Measurements from ENCODE around the gene CDH13.

CDH13 gene

DNA sequence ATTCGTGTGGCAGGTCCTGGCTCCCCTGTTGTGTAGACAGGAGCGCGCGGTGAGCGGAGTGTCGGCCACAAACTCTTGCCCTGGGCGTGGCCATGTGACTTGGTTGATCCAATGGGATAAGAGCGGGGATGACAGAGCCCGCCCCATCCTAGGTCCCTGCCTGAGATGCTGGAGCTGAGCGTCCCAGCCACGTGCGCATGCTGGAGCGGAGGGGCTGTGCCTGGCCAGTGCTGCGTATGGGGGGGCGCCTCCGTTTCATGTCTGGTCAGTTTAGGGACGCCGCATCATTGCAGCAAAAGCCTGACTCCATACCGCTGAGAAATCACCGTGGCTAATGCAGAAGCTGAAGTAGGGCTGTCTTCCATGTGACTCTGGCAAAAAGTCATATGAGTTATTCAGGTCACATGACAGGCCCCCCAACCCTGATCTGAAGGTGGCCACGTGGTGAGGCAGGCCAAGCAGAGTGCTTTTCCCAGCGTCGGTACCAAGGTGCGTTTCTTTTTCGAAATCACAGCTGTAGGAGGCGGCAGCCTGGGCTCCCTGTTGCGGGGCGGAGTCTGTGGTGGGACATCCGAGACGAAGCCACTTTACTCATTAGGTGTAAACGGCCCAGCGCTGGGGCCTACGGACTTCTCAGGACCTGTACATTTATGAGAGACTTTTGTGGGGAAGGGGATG is 1203.5 kb downstream of the CDH13 start:
- DNase-seq (ENCODE audit: low read depth in 2 of 2), result no peak

DNA sequence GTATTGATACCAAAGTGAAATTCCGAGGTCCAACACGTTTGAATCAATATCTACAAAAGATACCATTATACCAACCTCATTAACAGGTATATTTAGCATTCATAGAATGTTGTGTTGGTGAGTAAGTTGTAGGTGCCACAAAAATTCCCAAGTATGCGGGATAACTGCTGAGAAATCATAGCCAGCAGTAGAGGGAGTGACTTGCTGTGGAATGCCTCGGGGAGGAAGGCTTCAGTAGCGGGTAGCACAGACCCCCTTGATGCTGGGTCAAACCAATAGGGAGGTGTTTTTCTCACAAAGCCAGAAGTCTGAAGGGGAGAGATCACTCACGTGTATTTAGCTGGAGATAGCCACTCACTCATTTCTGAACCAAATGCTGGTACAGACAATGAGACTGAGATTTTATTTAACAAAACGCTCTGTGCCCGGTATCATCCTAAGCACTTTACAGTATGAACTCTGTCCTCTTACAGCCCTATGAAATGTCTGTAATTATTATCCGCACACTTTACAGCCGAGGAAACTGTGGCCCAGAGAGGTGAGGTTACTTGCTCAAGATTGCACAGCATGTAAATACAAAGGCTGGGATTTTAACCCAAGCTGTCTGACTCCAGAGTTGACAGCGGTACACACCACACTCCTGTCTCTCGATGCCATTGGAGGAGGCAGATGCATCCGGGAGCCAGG is 1204.1 kb downstream of the CDH13 start:
- DNase-seq (ENCODE audit: low read depth in 2 of 2), result no peak

DNA sequence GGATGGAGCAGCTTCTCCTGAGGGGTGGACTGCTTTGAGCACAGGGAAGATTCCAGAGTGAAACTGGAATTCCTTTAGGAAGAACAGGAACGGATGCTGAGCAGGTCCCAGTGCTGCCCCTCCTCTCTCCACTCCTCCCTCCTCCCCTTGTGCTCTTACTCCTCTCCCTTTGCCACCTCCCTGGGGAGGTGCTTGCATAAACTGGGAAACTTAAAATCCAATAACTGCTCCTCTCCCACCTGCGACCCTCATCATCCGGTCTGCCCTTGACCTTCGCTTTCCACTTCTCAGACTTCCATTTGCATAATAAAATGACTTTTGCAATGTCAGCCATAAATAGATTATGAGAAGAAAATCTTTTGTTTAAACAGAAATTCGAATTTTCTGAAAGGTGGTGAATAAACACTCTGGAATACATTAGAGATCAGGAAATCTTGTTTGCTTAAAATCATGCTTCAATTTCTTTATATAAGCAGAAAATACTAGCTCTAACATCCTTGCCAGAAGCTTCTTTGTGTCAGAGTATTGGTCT is 1204.8 kb downstream of the CDH13 start:
- no peak for DNase-seq (ENCODE audit: low read depth in 2 of 2)

DNA sequence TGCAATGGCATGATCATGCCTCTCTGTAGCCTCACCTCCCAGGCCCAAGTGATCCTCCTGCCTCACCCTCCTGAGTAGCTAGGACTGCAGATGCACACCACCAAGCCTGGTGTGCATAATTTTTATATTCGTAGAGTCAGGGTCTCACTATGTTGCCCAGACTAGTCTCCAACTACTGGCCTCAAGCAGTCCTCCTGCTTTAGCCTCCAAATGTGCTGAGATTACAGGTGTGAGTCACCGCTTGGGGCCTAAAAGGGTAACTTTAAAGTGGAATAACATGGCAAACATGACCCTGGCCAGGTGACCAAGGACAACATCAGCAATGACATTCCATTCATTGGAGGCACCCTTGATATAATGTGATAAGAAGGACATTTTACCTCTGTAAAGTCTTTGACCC is 1207.2 kb downstream of the CDH13 start:
- no peak for DNase-seq (ENCODE audit: low read depth in 2 of 2)

DNA sequence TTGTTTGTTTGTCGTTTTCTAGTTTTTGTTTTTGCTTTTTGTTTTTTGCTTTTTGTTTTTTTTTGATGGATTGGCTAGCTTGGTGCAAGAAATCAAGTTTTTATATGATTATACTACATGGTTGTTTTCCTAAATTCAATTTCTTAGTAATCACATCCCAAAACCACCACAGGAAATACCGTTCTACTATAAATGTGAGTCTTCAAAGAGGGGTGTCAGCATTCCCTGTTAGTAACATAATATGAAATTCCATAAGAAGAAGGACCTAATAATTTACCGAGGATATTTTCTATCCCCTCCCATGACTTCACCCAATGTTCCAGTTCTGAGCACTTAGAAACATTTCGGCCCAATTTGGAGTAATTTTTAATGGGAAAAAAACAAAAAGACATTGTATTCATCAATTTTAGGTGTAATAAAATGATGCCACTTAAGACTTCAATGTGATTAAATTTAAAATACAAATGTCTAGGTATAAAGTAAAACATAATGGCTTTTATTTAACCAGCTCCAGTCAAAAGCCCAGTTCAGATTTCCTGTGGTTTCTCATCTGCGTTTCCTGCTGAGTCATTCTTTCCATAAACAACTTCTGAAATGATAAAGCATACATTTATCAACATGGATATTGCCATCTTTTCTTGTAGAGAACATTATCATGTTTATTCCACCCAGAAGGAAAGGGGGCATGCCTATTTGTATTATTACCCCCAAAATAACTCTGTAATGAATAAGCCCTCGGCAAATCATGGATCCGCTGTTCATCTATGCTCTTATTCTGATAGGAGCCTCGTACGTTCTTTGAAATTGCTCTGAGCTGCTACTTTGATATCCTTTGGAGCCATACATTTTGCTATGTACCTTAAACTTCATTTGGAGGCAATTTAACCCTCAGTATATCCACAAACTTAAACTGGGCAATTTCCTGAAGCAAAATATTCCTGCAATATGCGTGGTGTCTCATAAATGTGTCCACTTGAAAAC is 1209.1 kb downstream of the CDH13 start:
- no peak for DNase-seq (ENCODE audit: low read depth in 2 of 2)

DNA sequence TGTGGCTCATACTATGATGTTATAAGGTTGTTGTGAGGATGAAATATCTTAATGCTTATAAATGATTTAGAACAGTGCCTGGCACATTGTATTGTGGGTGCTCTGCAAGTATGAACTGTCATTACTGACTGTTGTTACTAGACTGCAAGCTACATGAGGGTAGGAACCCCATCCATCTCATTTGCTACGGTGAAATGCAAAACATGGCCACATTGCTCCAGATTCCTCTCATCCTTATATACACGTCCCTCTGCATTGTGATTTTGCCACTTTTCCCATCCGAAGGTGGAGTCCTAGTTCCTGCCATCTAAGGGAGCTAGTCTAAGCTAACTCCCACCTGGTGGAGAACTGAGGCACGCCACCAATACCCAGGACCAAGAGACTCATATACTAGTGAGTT is 1210.8 kb downstream of the CDH13 start:
- no peak for DNase-seq (ENCODE audit: low read depth in 2 of 2)

DNA sequence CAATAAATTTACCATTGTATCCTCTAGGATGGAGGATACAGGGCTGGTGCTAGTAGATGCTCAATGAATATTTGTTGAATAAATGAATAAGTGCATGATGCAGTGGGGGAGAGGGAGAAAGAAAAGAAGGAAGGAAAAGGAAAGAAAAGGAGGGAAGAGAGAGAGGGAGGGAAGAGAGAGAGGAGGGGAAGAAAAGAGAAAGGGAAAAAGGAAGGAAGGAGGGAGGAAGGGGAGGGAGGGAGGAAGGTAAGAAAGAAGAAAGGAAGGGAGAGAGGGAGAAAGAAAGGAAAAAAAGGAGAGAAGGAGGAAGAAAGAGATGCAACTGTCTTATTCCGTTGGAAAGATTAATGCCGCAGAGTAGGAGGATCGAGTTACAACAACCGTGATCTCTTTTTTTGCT is 1211.4 kb downstream of the CDH13 start:
- no peak for DNase-seq (ENCODE audit: low read depth in 2 of 2)

DNA sequence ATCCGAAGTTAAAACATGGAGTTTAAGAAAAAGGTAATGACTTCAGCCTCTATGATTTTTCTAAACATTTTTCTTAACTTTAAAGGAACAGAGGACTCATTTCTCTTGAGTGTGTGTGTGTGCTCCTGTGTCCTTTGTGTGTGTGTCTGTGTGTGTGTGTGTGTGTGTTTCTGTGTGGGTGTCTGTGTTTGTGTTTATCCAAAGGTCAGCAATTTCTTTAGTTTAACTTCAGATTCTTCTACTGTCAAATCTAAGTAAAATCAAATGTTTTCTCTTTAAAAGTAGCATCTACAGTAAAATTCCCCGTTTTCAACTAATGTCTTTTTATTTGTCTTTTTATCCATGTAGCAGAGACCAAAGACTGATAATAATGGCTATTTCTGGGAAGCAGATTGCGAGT is 1212.8 kb downstream of the CDH13 start:
- no peak for DNase-seq (ENCODE audit: low read depth in 2 of 2)

DNA sequence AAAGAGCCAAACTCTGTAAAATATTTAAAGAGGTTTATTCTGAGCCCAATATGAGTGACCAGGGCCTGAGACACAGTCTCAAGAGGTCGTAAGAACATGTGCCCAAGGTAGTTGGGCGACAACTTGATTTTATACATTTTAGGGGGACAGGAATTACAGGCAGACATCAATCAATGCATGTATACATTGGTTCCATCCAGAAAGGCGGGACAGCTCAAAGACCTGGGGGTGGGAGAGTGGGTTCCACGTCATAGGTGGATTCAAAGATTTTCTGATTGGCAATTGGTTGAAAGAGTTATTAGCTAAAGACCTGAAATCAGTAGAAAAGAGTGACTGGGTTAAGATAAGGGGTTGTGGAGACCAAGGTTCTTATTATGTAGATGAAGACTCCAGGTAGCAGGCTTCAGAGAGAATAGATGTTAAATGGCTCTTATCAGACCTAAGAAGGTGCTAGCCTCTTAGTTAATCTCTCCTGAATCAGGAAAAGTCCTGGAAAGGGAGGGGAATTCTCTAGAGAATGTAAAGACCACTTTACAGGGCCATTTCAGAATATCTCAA is 1213.4 kb downstream of the CDH13 start:
- no peak for DNase-seq (ENCODE audit: low read depth in 2 of 2)

DNA sequence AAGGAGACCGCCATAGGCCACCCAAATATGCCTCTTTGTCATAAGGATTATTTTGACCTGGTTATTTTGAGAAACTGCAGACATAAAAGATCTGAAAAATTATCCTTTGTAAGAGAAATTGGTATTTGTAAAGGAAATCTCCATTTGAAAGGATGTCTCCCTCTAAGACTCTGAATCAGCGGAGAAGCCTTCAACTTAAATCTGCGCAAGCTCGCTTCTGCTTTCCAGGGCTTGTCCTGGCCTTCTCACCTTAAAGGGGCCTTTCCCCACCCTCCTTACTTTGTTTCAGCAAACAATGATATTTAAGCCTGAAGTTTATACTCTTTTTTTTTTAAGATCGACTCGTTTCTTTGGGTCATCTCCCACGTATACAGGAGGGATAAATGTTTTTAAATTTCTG is 1215.5 kb downstream of the CDH13 start:
- no peak for DNase-seq (ENCODE audit: low read depth in 2 of 2)

DNA sequence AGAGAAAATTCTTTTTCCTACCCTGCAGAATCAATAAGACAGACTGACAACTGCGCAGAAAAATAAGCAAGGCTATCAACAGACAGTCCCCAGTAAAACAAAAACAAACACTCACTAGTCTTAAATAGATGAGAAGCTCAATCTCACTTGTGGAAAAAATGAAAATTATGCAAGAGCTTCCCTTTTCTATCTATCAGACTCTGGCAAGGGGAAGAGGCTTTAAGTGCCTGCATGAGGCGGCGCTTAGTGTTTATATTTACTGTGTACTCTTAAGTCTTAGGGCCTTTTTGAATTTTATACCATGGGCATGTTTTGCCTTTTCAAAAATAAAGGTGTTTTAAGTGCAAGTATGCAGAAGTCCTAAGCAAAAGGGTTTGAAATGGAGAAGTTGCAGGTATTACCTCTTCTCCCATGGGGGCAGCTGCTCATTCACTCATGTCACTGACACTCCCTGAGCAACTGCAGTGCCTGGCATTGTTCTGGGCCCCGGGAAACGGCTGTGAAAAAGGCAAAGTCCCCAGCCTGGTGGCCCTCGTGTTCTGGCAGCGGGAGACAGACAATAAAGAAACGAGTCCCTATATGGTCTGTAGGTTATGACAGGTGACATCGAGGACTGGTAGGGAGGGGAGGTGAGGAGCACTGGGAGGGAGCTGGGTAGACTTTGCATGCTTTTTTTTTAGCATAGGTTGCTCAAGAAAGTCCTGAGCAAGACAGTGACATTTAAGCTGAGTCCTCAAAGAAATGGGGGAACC is 1216.2 kb downstream of the CDH13 start:
- DNase-seq (ENCODE audit: low read depth in 2 of 2), result no peak

DNA sequence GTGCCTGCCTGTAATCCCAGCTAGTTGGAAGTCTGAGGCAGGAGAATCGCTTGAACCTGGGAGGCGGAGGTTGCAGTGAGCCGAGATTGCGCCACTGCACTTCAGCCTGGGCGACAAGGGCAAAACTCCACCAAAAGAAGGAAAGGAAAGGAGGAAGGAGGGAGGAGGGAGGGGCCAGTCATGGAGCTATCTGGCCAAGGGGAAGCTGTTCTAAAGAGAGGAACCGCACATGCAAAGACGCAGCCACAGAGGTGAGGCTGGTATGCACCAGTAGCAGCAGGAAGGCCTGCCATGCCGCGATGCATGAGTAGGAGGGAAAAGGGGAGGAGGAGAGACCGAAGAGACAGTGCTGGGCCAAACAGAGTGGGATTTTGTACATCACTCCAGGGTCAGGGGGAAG is 1216.9 kb downstream of the CDH13 start:
- DNase-seq (ENCODE audit: low read depth in 2 of 2), result no peak

DNA sequence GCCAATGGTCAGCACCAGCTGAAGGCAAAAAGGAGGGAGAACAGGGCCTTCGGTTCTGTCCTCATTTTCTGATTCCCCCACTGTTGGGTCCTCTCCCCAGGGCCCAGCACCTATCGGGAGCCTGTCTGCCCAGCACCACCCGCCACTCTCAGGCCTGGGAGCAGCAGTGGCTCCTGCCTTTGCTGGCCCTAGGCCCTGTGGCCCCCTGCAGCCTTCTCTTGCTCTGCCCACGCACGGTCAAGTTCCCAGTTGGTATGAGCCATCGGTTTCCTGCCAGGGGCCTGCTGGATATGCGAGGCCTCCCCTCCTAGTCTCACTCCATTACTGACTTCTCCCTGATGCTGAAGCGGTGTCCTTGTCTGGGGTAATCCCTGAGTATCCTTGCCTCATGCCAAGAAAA is 1218.5 kb downstream of the CDH13 start:
- DNase-seq (ENCODE audit: low read depth in 2 of 2), result no peak

DNA sequence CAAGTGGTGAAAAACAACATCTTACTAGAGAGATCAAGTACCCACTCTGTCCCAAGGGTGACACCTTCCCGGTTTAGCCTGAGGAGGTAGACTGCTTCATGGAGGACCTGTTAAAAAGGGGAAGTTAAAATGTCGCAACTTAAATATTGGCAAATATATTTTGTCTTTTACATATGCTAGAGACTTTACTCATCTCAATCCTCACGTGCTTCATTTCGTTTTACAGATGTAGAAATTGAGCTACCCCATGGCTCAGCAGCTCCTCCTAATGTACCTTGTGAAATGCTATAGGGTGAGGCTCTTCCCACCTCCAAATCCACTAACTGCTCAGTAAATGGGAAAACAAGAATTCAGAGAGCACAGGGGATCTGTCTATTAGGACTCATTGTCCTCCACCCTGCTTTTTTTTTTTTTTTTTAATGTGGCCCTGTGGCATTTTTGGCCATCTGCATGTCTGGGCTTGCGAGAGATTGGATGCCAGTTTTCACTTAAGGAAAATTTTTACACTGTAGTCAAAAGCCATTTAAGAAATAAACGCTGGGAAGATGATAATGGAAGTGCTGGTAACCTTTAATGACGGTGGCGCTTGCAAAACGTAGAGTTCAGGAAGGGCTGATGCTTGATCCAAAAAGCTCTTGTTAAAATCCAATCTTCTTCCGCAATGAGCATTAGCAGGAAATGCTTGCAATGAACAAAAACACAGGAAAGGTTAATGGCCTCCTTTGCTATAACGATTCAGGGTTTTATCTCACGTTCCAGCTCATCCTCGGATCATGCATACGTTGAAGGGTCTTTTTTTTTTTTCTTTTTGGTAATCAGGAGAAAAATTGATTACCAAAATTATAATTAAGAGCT is 1220.8 kb downstream of the CDH13 start:
- DNase-seq (ENCODE audit: low read depth in 2 of 2), result no peak

DNA sequence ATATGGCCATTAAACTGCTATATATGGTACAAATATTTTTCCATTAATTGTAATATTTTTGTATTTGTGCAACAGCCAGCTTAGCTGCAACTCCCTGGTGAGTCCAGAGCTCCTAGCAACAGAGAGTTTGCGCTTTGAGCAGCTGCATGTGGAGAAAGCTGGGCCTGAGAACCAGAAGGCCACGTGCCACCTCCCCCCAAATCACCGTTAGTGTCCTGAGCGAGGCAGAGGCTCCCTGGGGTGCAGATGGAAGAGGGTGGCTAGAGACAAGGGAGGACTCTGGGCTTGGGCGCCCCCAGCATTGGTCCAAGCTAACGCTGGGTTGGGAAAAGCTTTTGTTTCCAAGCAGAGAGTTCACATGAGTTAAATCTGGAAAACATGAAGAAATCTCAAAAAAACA is 1222.7 kb downstream of the CDH13 start:
- no peak for DNase-seq (ENCODE audit: low read depth in 2 of 2)
